Calu3 (cell line): ENCODE measurements around the gene ACSL3. TPM values are rescaled to one million over a fixed set of nuclear protein-coding genes. Genes with fewer than 3 reads are reported as not detected.

Experiments used
- BruUV-seq: library from RNA; stranded (reverse); fragments of 400-500 nt; replicated peaks from 2 replicates; lab custom pipeline; 2021; lab: Mats Ljungman, UMichigan
- CTCF ChIA-PET: fragments of 300-600 bp; sonication (Branson Sonifier 250); formaldehyde crosslinking; loops from one replicate; lab custom pipeline; 2022; ENCODE audit warnings: antibody characterized with exemption; lab: Charles Lee
- DNase-seq: peaks from one replicate; pipeline ENCODE4 v3.0.0; 2022
- H3K27ac Mint-ChIP-seq: one replicate; pipeline ENCODE4 v1.8.0; 2022; ENCODE audit warnings: mixed read lengths; ENCODE audit not compliant: unreplicated experiment
- H3K27me3 Mint-ChIP-seq: one replicate; pipeline ENCODE4 v1.8.0; 2022; ENCODE audit warnings: mixed read lengths; ENCODE audit not compliant: unreplicated experiment
- H3K36me3 Mint-ChIP-seq: one replicate; pipeline ENCODE4 v1.8.0; 2022; ENCODE audit warnings: mild to moderate bottlenecking, moderate library complexity, mixed read lengths; ENCODE audit not compliant: insufficient read depth, unreplicated experiment
- H3K4me1 Mint-ChIP-seq: one replicate; pipeline ENCODE4 v1.8.0; 2022; ENCODE audit warnings: mild to moderate bottlenecking, low read depth, mixed read lengths; ENCODE audit not compliant: unreplicated experiment
- H3K4me3 Mint-ChIP-seq: one replicate; pipeline ENCODE4 v1.8.0; 2022; ENCODE audit warnings: mild to moderate bottlenecking, low read depth, moderate library complexity, mixed read lengths; ENCODE audit not compliant: unreplicated experiment
- H3K9me3 Mint-ChIP-seq: one replicate; pipeline ENCODE4 v1.8.0; 2022; ENCODE audit warnings: low read depth, mixed read lengths; ENCODE audit not compliant: unreplicated experiment
- intact Hi-C: fragments of 100-400 bp; cut with micrococcal nuclease; formaldehyde crosslinking; loops from one replicate; pipeline ENCODE4 v1.10.0; 2022; ENCODE audit not compliant: unreplicated experiment
- total RNA-seq: library from RNA; stranded (reverse); gene quantifications from 2 replicates; pipeline ENCODE4 v1.2.3, GENCODE V29; 2022
- TF ChIP-seq, protein P1 (sequence below): fragments of 200-600 bp; IDR thresholded peaks from one replicate; pipeline ENCODE4 v1.8.0; 2022; ENCODE audit warnings: antibody characterized with exemption; ENCODE audit not compliant: unreplicated experiment

ACSL3 gene
- total RNA-seq, 1 experiment from 2014 or later, result 167 TPM

GRCh38 chr2:222946700-222947287, 86.0 kb downstream of the ACSL3 start:
- DNase-seq, result no peak
- intact Hi-C loops, result no loop called here
- TF ChIP-seq, protein P1, sequence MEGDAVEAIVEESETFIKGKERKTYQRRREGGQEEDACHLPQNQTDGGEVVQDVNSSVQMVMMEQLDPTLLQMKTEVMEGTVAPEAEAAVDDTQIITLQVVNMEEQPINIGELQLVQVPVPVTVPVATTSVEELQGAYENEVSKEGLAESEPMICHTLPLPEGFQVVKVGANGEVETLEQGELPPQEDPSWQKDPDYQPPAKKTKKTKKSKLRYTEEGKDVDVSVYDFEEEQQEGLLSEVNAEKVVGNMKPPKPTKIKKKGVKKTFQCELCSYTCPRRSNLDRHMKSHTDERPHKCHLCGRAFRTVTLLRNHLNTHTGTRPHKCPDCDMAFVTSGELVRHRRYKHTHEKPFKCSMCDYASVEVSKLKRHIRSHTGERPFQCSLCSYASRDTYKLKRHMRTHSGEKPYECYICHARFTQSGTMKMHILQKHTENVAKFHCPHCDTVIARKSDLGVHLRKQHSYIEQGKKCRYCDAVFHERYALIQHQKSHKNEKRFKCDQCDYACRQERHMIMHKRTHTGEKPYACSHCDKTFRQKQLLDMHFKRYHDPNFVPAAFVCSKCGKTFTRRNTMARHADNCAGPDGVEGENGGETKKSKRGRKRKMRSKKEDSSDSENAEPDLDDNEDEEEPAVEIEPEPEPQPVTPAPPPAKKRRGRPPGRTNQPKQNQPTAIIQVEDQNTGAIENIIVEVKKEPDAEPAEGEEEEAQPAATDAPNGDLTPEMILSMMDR, result no peak
- Mint-ChIP-seq H3K27ac (no peak overlapping the region), H3K27me3 (no peaks in the 10 kb centered on the region), H3K9me3 (no peaks in the 10 kb centered on the region), H3K4me3 (no peak overlapping the region), H3K36me3 (peaks cover 21% of the 10 kb centered on the region), H3K4me1 (peaks cover 23% of the 10 kb centered on the region)
- BruUV-seq, result no TSS peak
- CTCF ChIA-PET, result interaction anchor here (0.6 kb wide), 2 partner anchors 28 to 141 kb away, joined by 4 to 6 read pairs; no protein-coding TSS in a partner anchor

DNA sequence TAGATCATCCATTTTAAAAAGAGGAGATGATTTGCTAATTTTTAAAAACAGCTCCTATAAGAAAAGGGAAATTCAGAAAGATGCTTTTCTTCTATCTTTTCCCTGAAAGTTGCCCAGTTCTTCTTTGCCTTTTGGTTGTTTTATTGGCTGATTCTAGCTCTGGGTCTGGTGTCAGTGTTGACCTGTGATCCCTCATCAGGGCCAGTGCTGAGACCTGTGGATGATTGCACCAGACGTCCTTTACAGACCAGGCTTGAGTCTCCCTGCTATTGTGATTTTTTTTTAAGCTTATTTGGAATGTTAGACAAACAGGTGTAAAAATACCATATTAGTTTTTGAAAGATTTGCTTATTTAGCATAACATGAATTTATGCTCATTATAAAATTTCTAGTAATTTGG, 88.2 kb downstream of the ACSL3 start:
- no peak overlapping the region for H3K27ac Mint-ChIP-seq
- peaks cover 3% of the 10 kb centered on the region for H3K9me3 Mint-ChIP-seq
- H3K36me3 Mint-ChIP-seq, result peaks cover 7% of the 10 kb centered on the region
- TF ChIP-seq, protein P1, result no peak
- no peak for DNase-seq
- BruUV-seq, result no TSS peak
- intact Hi-C loops, result no loop called here
- no peak overlapping the region for H3K4me3 Mint-ChIP-seq
- CTCF ChIA-PET, result no interaction called here
- H3K4me1 Mint-ChIP-seq, result peaks cover 7% of the 10 kb centered on the region
- no peaks in the 10 kb centered on the region for H3K27me3 Mint-ChIP-seq

DNA sequence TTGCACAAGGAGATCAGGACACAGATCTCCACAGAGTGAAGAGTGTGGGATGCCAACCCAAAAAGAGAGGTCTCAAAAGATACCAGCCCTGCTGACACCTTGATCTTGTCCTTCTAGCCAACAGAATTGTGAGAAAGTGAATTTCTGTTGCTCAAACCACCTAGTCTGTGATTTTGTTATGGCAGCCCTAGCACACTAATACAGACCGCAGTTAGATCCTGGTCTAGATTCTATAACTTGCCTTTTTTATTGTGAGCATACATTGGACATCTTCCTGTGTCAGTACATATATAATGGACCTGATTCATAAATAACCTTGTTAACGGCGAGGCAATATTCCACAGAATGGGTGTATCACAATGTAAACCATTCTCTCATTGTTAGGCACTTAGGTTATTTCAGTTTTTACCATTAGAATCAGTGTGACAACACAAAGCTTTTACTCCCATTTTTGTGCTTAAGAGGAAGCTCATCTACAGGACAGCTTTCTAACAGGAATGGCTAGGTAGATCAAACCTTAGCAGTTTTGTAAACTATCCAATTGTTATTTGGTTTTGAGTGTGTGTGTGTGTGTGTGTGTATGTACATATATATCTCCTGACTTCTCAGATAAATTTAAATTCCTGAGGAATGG, 89.0 kb downstream of the ACSL3 start:
- TF ChIP-seq, protein P1, result no peak
- no peak for DNase-seq
- no peak overlapping the region for H3K4me3 Mint-ChIP-seq
- H3K27me3 Mint-ChIP-seq, result no peaks in the 10 kb centered on the region
- no peak overlapping the region for H3K27ac Mint-ChIP-seq
- H3K9me3 Mint-ChIP-seq, result peaks cover 3% of the 10 kb centered on the region
- BruUV-seq, result no TSS peak
- CTCF ChIA-PET, result interaction anchor here (0.7 kb wide), 2 partner anchors 191 to 598 kb away, joined by 3 to 4 read pairs; no protein-coding TSS in a partner anchor
- H3K4me1 Mint-ChIP-seq, result no peaks in the 10 kb centered on the region
- H3K36me3 Mint-ChIP-seq, result no peaks in the 10 kb centered on the region
- intact Hi-C loops, result no loop called here

- no peaks in the 10 kb centered on the region for H3K27me3 Mint-ChIP-seq
- DNase-seq, result no peak
- intact Hi-C loops, result no loop called here
- H3K9me3 Mint-ChIP-seq, result peaks cover 3% of the 10 kb centered on the region
- H3K4me1 Mint-ChIP-seq, result no peaks in the 10 kb centered on the region
- H3K36me3 Mint-ChIP-seq, result no peaks in the 10 kb centered on the region
- H3K27ac Mint-ChIP-seq, result no peak overlapping the region
- TF ChIP-seq, protein P1, result no peak
- no peak overlapping the region for H3K4me3 Mint-ChIP-seq
- no TSS peak for BruUV-seq
- CTCF ChIA-PET, result interaction anchor here (0.7 kb wide), 2 partner anchors 190 to 597 kb away, joined by 3 to 4 read pairs; no protein-coding TSS in a partner anchor
Observed at GRCh38 chr2:222950638-222951285, 89.9 kb downstream of the ACSL3 start.
